ENCODE results near the gene CEMIP2.

DNA sequence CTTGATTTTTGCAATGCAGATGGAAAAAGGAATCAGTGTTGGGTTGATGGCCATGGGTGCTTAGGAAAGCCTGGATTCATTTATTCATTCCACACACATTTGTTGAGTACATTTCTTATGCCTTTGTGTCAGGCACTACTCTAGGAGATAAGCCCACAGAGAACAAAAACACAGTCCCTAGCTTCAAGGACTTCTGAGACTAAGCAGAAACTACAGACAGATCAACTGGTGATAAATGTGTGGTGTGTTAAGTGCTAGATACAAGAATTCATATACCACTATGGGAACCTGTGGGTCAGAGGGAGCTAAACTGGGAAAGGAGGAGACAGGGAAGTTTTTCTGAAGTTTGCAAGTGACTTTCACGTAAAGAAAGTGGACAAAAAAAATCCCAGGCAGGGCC, 119.9 kb downstream of the CEMIP2 start:
- TF ChIP-seq, protein P1, sequence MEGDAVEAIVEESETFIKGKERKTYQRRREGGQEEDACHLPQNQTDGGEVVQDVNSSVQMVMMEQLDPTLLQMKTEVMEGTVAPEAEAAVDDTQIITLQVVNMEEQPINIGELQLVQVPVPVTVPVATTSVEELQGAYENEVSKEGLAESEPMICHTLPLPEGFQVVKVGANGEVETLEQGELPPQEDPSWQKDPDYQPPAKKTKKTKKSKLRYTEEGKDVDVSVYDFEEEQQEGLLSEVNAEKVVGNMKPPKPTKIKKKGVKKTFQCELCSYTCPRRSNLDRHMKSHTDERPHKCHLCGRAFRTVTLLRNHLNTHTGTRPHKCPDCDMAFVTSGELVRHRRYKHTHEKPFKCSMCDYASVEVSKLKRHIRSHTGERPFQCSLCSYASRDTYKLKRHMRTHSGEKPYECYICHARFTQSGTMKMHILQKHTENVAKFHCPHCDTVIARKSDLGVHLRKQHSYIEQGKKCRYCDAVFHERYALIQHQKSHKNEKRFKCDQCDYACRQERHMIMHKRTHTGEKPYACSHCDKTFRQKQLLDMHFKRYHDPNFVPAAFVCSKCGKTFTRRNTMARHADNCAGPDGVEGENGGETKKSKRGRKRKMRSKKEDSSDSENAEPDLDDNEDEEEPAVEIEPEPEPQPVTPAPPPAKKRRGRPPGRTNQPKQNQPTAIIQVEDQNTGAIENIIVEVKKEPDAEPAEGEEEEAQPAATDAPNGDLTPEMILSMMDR (conservative IDR thresholded peaks at IDR 0.05), result no peak
- TF ChIP-seq ZFX (IDR thresholded peaks at IDR 0.05), result no peak

All from C4-2B (cell line).